Activated CD8-positive, alpha-beta T cell treated with anti-CD3 and anti-CD28 coated beads for 36 hours (primary cell): ENCODE results near the gene SH3BP5L. TPM values are rescaled to one million over a fixed set of nuclear protein-coding genes. Genes with fewer than 3 reads are reported as not detected.

Experiments used
- ATAC-seq: fragments of 200-7000 bp; cut with Tn5 transposase; one replicate; pipeline ENCODE4 v1.10.0; 2021; ENCODE audit warnings: mild to moderate bottlenecking, moderate library complexity
- CTCF ChIA-PET: fragments of 350-600 bp; sonication (Branson Sonifier 250); formaldehyde crosslinking; loops from one replicate; lab custom pipeline; 2021; ENCODE audit warnings: antibody characterized with exemption; lab: Charles Lee
- POLR2A ChIA-PET: fragments of 350-600 bp; sonication (Branson Sonifier 250); formaldehyde crosslinking; loops from one replicate; lab custom pipeline; 2021; ENCODE audit warnings: antibody characterized with exemption; lab: Charles Lee
- DNase-seq: peaks from one replicate; pipeline ENCODE4 v3.0.0-alpha.2; 2020
- H3K27ac Mint-ChIP-seq: one replicate; pipeline ENCODE4 v1.8.0; 2021; ENCODE audit warnings: mild to moderate bottlenecking, mixed read lengths
- H3K27me3 Mint-ChIP-seq: one replicate; pipeline ENCODE4 v1.8.0; 2021; ENCODE audit warnings: mixed read lengths
- H3K36me3 Mint-ChIP-seq: one replicate; pipeline ENCODE4 v1.8.0; 2021; ENCODE audit warnings: low read depth, mixed read lengths
- H3K4me1 Mint-ChIP-seq: one replicate; pipeline ENCODE4 v1.8.0; 2021; ENCODE audit warnings: low read depth, mixed read lengths
- H3K4me3 Mint-ChIP-seq: one replicate; pipeline ENCODE4 v1.8.0; 2021; ENCODE audit warnings: mild to moderate bottlenecking, moderate library complexity, mixed read lengths
- H3K9me3 Mint-ChIP-seq: one replicate; pipeline ENCODE4 v1.8.0; 2021; ENCODE audit warnings: mixed read lengths
- CTCF ChIP-seq: fragments of 200-600 bp; IDR thresholded peaks from one replicate; pipeline ENCODE4 v1.8.0; 2022; ENCODE audit warnings: antibody characterized with exemption, mild to moderate bottlenecking
- intact Hi-C: fragments of 100-400 bp; cut with micrococcal nuclease; formaldehyde crosslinking; loops from one replicate; pipeline ENCODE4 v1.10.0; 2022
- total RNA-seq, 2 experiments: library from RNA; stranded (reverse); gene quantifications; one replicate each; pipeline ENCODE4 v1.2.3, GENCODE V29; 2021

Gene SH3BP5L
- total RNA-seq, 2 experiments from 2014 or later, result 16.2 to 18.3 TPM

- no peak for DNase-seq
- H3K36me3 Mint-ChIP-seq, result peaks cover 27% of the 10 kb centered on the region
- no peak for TF ChIP-seq CTCF
Observed at GRCh38 chr1:248857201-248857600, 31.5 kb upstream of the SH3BP5L start.

DNA sequence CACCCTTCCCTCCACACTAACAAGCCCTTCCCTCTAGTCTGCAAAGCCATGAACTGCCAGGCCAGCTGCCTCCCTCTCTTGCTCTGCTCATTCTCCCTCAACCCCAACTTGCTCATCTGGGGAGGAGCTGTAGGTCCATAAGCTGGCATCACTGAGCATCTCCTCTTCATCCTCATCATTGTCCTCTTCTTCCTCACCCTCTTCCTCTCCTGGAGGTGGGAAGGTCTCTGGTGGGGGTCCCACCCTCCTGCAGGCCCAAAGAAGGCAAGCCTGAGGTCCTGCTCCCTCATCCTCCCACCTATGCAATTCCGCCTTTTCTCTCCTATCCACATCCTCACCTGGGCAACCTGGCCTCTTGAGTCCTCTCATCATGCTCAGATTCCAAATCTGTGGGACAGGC is 30.5 kb upstream of the SH3BP5L start:
- Mint-ChIP-seq H3K4me1 (peaks cover 20% of the 10 kb centered on the region), H3K4me3 (peak overlapping the region; percentile 88), H3K27me3 (no peaks in the 10 kb centered on the region), H3K36me3 (peaks cover 27% of the 10 kb centered on the region), H3K9me3 (no peaks in the 10 kb centered on the region), H3K27ac (peak overlapping the region; percentile 35)
- no peak for TF ChIP-seq CTCF
- POLR2A ChIA-PET, result interaction anchor here (0.6 kb wide), 1 partner anchor 70 kb away, joined by 3 read pairs; no protein-coding TSS in a partner anchor
- CTCF ChIA-PET, result interaction anchor here (1.1 to 4.9 kb wide), 2 partner anchors 14 to 17 kb away, joined by 5 to 23 read pairs; no protein-coding TSS in a partner anchor
- intact Hi-C loops, result no loop called here
- DNase-seq, result no peak
- ATAC-seq, result no peak

More at GRCh38 chr1:248857201-248857600, 31.5 kb upstream of the SH3BP5L start:
- intact Hi-C loops, result no loop called here
- peak overlapping the region; percentile 88 for H3K4me3 Mint-ChIP-seq
- peak overlapping the region; percentile 95 for H3K27ac Mint-ChIP-seq
- ChIA-PET POLR2A (interaction anchor here (3.9 kb wide), 1 partner anchor 19 kb away, joined by 43 read pairs; the partner anchor contains the start of gene ZNF672), CTCF (interaction anchor here (1.1 to 4.9 kb wide), 2 partner anchors 15 to 18 kb away, joined by 5 to 23 read pairs; no protein-coding TSS in a partner anchor)
- H3K9me3 Mint-ChIP-seq, result no peaks in the 10 kb centered on the region
- ATAC-seq, result no peak
- H3K4me1 Mint-ChIP-seq, result peaks cover 25% of the 10 kb centered on the region
- H3K27me3 Mint-ChIP-seq, result no peaks in the 10 kb centered on the region

GRCh38 chr1:248855580-248855979 is 29.9 kb upstream of the SH3BP5L start:
- intact Hi-C loops, result no loop called here
- no peak overlapping the region for H3K27ac Mint-ChIP-seq
- no peaks in the 10 kb centered on the region for H3K9me3 Mint-ChIP-seq
- peaks cover 27% of the 10 kb centered on the region for H3K36me3 Mint-ChIP-seq
- no peaks in the 10 kb centered on the region for H3K27me3 Mint-ChIP-seq
- no peak for DNase-seq
- peaks cover 20% of the 10 kb centered on the region for H3K4me1 Mint-ChIP-seq
- H3K4me3 Mint-ChIP-seq, result no peak overlapping the region
- CTCF ChIA-PET, result interaction anchor here (4.9 kb wide), 1 partner anchor 14 kb away, joined by 23 read pairs; no protein-coding TSS in a partner anchor
- no peak for TF ChIP-seq CTCF
- ATAC-seq, result no peak
- POLR2A ChIA-PET, result no interaction called here

GRCh38 chr1:248853663-248854375 is 28.1 kb upstream of the SH3BP5L start:
- Mint-ChIP-seq H3K36me3 (peaks cover 34% of the 10 kb centered on the region), H3K4me1 (peaks cover 7% of the 10 kb centered on the region), H3K4me3 (peak overlapping the region; percentile 20), H3K9me3 (no peaks in the 10 kb centered on the region), H3K27ac (no peak overlapping the region), H3K27me3 (no peaks in the 10 kb centered on the region)
- intact Hi-C loops, result no loop called here
- POLR2A ChIA-PET, result interaction anchor here (1.0 to 1.5 kb wide), 4 partner anchors 10 to 31 kb away, joined by 3 to 11 read pairs (median 4); no protein-coding TSS in a partner anchor
- ATAC-seq (peak; percentile 61), DNase-seq (peak; percentile 69)
- CTCF ChIA-PET, result interaction anchor here (0.9 to 4.9 kb wide), 2 partner anchors 12 to 28 kb away, joined by 3 to 23 read pairs; partner anchors contain the start of gene SH3BP5L
- TF ChIP-seq CTCF, result no peak
